Naive thymus-derived CD4-positive, alpha-beta T cell (primary cell): ENCODE data around the gene C19orf73. TPM values are rescaled to one million over a fixed set of nuclear protein-coding genes. Genes with fewer than 3 reads are reported as not detected.

ENCODE experiments used
- ATAC-seq: fragments of 150-1000 bp; cut with Tn5 transposase; 2 replicates; pipeline ENCODE4 v1.10.0; 2021; ENCODE audit warnings: mild to moderate bottlenecking, moderate library complexity
- CTCF ChIA-PET: fragments of 350-600 bp; sonication (Branson Sonifier 250); formaldehyde crosslinking; loops from one replicate; lab custom pipeline; 2021; ENCODE audit warnings: antibody characterized with exemption; lab: Charles Lee
- POLR2A ChIA-PET: fragments of 350-600 bp; sonication (Branson Sonifier 250); formaldehyde crosslinking; loops from one replicate; lab custom pipeline; 2021; ENCODE audit warnings: antibody characterized with exemption, inconsistent platforms; lab: Charles Lee
- DNase-seq, 9 donors: peaks; one replicate each; pipeline versions ENCODE4 v3.0.0 to v3.0.0-alpha.2; 2020 to 2022; ENCODE audit warnings: mixed read lengths in 1 of 9
- H3K27ac ChIP-seq: one replicate; pipeline ENCODE4 v1.7.0; 2013; ENCODE audit warnings: mild to moderate bottlenecking, low read depth, low read length, moderate library complexity
- H3K27me3 ChIP-seq, 2 donors: one replicate each; pipeline ENCODE4 v1.7.0; 2013; ENCODE audit warnings: low read length in 2 of 2, mild to moderate bottlenecking in 2 of 2, moderate library complexity in 2 of 2; ENCODE audit not compliant: control insufficient read depth in 2 of 2, insufficient read depth in 2 of 2
- H3K36me3 ChIP-seq, 3 experiments: 1 replicate in 2 of 3; 2 replicates in 1 of 3; pipeline ENCODE4 v1.7.0; 2013; ENCODE audit warnings: low read length in 3 of 3, mild to moderate bottlenecking in 3 of 3, moderate library complexity in 1 of 3; ENCODE audit not compliant: insufficient read depth in 3 of 3, control insufficient read depth in 2 of 3
- H3K4me1 ChIP-seq, 2 donors: one replicate each; pipeline ENCODE4 v1.7.0; 2013; ENCODE audit warnings: low read length in 2 of 2, mild to moderate bottlenecking in 2 of 2, moderate library complexity in 1 of 2; ENCODE audit not compliant: control insufficient read depth in 2 of 2, insufficient read depth in 2 of 2
- H3K4me3 ChIP-seq: 2 replicates; pipeline ENCODE4 v1.7.0; 2013; ENCODE audit warnings: mild to moderate bottlenecking, low read length
- H3K9me3 ChIP-seq, 3 experiments: 1 replicate in 2 of 3; 2 replicates in 1 of 3; pipeline ENCODE4 v1.7.0; 2013; ENCODE audit warnings: low read length in 3 of 3; ENCODE audit not compliant: control insufficient read depth in 2 of 3
- H3K27ac Mint-ChIP-seq, 9 donors: one replicate each; pipeline ENCODE4 v1.8.0; 2020 to 2022; ENCODE audit warnings: mixed read lengths in 9 of 9, mild to moderate bottlenecking in 8 of 9, moderate library complexity in 5 of 9, inconsistent platforms in 2 of 9
- H3K27me3 Mint-ChIP-seq, 5 donors: one replicate each; pipeline ENCODE4 v1.8.0; 2021 to 2022; ENCODE audit warnings: mixed read lengths in 5 of 5, mild to moderate bottlenecking in 1 of 5
- H3K36me3 Mint-ChIP-seq, 5 donors: one replicate each; pipeline ENCODE4 v1.8.0; 2020 to 2022; ENCODE audit warnings: mixed read lengths in 5 of 5, mild to moderate bottlenecking in 3 of 5, inconsistent platforms in 1 of 5
- H3K4me1 Mint-ChIP-seq, 7 donors: one replicate each; pipeline ENCODE4 v1.8.0; 2020 to 2022; ENCODE audit warnings: mixed read lengths in 7 of 7, mild to moderate bottlenecking in 3 of 7, inconsistent platforms in 1 of 7
- H3K4me3 Mint-ChIP-seq, 10 donors: one replicate each; pipeline ENCODE4 v1.8.0; 2020 to 2022; ENCODE audit warnings: mild to moderate bottlenecking in 10 of 10, mixed read lengths in 10 of 10, moderate library complexity in 6 of 10, inconsistent platforms in 2 of 10
- H3K9me3 Mint-ChIP-seq, 11 donors: one replicate each; pipeline ENCODE4 v1.8.0; 2020 to 2022; ENCODE audit warnings: mixed read lengths in 11 of 11, mild to moderate bottlenecking in 4 of 11, inconsistent platforms in 1 of 11, moderate library complexity in 1 of 11
- intact Hi-C, 2 donors: fragments of 100-400 bp; cut with micrococcal nuclease; formaldehyde crosslinking; loops; one replicate each; pipeline ENCODE4 v1.15.1; 2023
- polyA plus RNA-seq, 2 donors: library from polyadenylated mRNA; unstranded; fragments of 300-500 nt; fragmentation: Illumina TruSeq; gene quantifications; one replicate each; pipeline ENCODE4 v1.2.3, GENCODE V29; 2021
- total RNA-seq, 6 experiments: library from RNA in 5 of 6; stranded (reverse) in 5 of 6; gene quantifications; 1 replicate in 5 of 6; 2 replicates in 1 of 6; pipeline ENCODE4 v1.2.3 and lab custom pipeline; 2021 to 2026

The C19orf73 gene, protein sequence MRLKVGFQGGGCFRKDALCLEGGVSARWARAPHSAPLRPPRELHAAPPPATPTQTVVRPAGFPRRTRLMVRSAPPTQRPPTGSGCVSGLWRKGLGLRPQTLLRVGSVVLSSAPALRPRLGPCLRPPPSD
- total RNA-seq (1 to 10 TPM; 1.3 to 2.8 (median 2.2) TPM), polyA plus RNA-seq (1 to 10 TPM; 4.3 to 4.8 TPM), total RNA-seq (lab: John Stamatoyannopoulos, UW) (3.9 reads per million, percentile 20 among the genes with 10 or more reads in this experiment)

DNA sequence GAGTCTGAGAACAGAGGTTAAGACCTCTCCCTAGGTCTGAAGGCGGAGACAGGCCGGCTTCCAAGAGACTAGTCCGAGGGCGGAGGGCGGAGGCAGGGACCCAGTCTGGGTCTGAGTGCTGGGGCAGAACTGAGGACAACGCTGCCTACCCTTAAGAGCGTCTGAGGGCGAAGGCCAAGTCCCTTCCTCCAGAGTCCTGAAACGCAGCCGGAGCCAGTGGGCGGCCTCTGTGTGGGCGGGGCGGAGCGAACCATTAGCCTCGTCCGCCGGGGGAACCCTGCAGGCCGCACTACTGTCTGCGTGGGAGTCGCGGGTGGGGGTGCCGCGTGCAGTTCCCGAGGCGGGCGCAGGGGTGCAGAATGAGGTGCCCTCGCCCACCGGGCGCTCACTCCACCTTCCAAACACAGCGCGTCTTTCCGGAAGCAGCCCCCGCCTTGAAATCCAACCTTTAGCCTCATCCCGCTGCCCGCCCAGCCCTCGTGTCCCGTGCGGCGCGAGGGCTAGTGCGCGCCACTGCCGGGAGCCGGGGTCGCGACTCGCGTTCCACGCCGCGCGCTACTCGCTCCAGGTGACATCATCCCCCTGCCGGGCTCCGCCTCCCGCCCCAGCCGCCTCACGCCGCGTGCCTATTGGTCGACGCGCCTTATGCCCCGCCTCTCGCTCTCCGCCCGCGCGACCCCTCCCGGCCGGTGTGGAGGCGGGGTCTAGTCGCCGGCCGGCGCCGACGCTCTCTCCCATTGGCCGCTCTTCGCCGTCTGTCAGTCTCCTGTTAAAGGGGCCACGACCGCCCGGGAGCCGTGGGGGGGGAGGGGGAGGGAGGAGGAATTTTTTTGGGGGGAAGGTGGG is at the start of gene C19orf73:
Gene C19orf73, minus strand, starts transcription at position 579 of the 846 bp plus-strand sequence. Its CDS starts 121 bp downstream, at position 458.
- H3K9me3 Mint-ChIP-seq = no peaks in the 10 kb centered on the region
- ATAC-seq (peak; percentile 91), DNase-seq (peak; percentile 93 to 98 (median 97))
- no peaks in the 10 kb centered on the region for H3K27me3 ChIP-seq
- peak within 1 kb of the TSS; percentile 83 to 91 (median 88) for H3K4me3 Mint-ChIP-seq
- intact Hi-C loops = loop anchor here (1.0 to 10.0 kb wide), 17 partner anchors 10 to 909 kb away; partner anchors contain the start of genes SNRNP70 (in 2 of the 2), ALDH16A1 (in 1 of the 2), BCL2L12 (in 1 of the 2) and DBP (in 1 of the 2)
- peak within 1 kb of the TSS; percentile 89 to 95 (median 93) for H3K27ac Mint-ChIP-seq
- H3K27me3 Mint-ChIP-seq = peaks cover 0 to 27% (median 0%) of the 10 kb centered on the region in 5 donors
- H3K4me1 ChIP-seq = peaks cover 13 to 16% of the 10 kb centered on the region in 2 donors
- H3K36me3 Mint-ChIP-seq = no peaks in the 10 kb centered on the region
- H3K27ac ChIP-seq = peak within 1 kb of the TSS; percentile 92
- no peaks in the 10 kb centered on the region for H3K9me3 ChIP-seq
- H3K4me1 Mint-ChIP-seq = peaks cover 25 to 43% (median 39%) of the 10 kb centered on the region in 7 donors
- H3K36me3 ChIP-seq = peaks cover 0 to 4% (median 0%) of the 10 kb centered on the region in 3 experiments
- ChIA-PET POLR2A (interaction anchor here (0.6 to 1.3 kb wide), 4 partner anchors 9 to 380 kb away, joined by 3 to 4 read pairs (median 3); no protein-coding TSS in a partner anchor), CTCF (interaction anchor here (0.6 to 1.1 kb wide), 3 partner anchors 19 to 32 kb away, joined by 4 to 5 read pairs (median 4); no protein-coding TSS in a partner anchor)
- peak within 1 kb of the TSS; percentile 83 for H3K4me3 ChIP-seq

DNA sequence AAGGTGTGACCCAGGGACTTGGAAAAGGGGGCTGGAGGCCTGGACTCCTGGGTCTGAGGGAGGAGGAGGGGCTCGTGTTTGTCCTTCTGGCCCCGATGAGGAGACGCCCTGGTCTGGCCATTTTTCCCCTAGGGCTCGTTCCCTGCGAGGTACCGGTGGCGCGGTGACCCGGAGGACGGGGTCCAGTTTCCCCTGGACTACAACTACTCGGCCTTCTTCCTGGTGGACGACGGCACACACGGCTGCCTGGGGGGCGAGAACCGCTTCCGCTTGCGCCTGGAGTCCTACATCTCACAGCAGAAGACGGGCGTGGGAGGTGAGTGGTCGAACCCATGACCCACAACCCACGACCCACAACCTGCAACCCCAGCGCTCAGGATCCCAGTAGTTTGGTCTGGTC is 49.5 kb upstream of the C19orf73 start:
- H3K4me3 ChIP-seq = no peak overlapping the region
- no peaks in the 10 kb centered on the region for H3K4me1 ChIP-seq
- intact Hi-C loops = no loop called here
- no peak for DNase-seq
- Mint-ChIP-seq H3K27me3 (peaks cover 0 to 10% (median 0%) of the 10 kb centered on the region in 5 donors), H3K4me3 (no peak overlapping the region), H3K36me3 (no peaks in the 10 kb centered on the region), H3K4me1 (no peaks in the 10 kb centered on the region), H3K27ac (no peak overlapping the region), H3K9me3 (no peaks in the 10 kb centered on the region)
- no peaks in the 10 kb centered on the region for H3K36me3 ChIP-seq
- ChIA-PET CTCF (no interaction called here), POLR2A (no interaction called here)
- no peaks in the 10 kb centered on the region for H3K27me3 ChIP-seq
- no peak for ATAC-seq
- H3K27ac ChIP-seq = no peak overlapping the region
- no peaks in the 10 kb centered on the region for H3K9me3 ChIP-seq

DNA sequence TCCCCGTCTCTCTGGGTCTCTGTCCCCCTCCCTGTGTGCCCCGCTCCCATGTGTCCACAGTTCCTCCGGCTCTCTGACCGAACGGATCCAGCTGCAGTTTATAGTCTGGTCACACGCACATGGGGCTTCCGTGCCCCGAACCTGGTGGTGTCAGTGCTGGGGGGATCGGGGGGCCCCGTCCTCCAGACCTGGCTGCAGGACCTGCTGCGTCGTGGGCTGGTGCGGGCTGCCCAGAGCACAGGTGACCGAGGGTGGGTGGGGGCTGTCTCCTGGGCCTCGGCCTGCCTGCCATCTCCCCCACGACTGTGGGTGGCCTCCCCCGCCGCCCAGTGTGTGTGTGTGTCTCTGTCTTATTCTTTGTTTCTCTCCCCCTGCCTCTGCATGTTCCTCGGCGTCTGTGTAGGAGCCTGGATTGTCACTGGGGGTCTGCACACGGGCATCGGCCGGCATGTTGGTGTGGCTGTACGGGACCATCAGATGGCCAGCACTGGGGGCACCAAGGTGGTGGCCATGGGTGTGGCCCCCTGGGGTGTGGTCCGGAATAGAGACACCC is 49.0 kb upstream of the C19orf73 start:
- ATAC-seq (no peak), DNase-seq (no peak)
- intact Hi-C loops = no loop called here
- Histone ChIP-seq H3K4me3 (no peak overlapping the region), H3K27me3 (no peaks in the 10 kb centered on the region), H3K4me1 (no peaks in the 10 kb centered on the region), H3K9me3 (no peaks in the 10 kb centered on the region), H3K27ac (no peak overlapping the region), H3K36me3 (no peaks in the 10 kb centered on the region)
- no peaks in the 10 kb centered on the region for H3K36me3 Mint-ChIP-seq
- H3K9me3 Mint-ChIP-seq = no peaks in the 10 kb centered on the region
- ChIA-PET POLR2A (no interaction called here), CTCF (no interaction called here)
- H3K27me3 Mint-ChIP-seq = peaks cover 0 to 10% (median 0%) of the 10 kb centered on the region in 5 donors
- H3K4me1 Mint-ChIP-seq = no peaks in the 10 kb centered on the region
- no peak overlapping the region for H3K27ac Mint-ChIP-seq
- H3K4me3 Mint-ChIP-seq = no peak overlapping the region

DNA sequence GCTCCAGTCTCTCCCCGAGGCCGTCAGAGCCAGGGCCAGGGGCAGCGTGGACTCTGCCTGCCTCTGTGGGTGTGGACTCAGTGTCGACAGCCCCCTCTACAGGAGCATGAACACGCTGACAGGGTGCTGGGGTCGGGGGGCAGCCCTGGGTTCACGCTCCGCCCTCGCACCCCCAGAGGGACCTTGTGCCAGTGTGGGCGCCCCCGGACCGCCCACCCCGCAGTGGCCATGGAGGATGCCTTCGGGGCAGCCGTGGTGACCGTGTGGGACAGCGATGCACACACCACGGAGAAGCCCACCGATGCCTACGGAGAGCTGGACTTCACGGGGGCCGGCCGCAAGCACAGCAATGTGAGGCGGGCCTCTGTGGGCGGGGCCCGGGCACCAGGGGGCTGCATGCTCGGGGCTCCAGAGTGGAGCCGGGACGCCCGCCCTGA is 46.9 kb upstream of the C19orf73 start:
- Mint-ChIP-seq H3K27me3 (peaks cover 3 to 13% (median 4%) of the 10 kb centered on the region in 5 donors), H3K4me3 (no peak overlapping the region), H3K4me1 (no peaks in the 10 kb centered on the region), H3K36me3 (no peaks in the 10 kb centered on the region), H3K9me3 (no peaks in the 10 kb centered on the region), H3K27ac (no peak overlapping the region)
- Histone ChIP-seq H3K4me1 (no peaks in the 10 kb centered on the region), H3K27ac (no peak overlapping the region), H3K27me3 (no peaks in the 10 kb centered on the region), H3K9me3 (no peaks in the 10 kb centered on the region), H3K4me3 (no peak overlapping the region), H3K36me3 (no peaks in the 10 kb centered on the region)
- no peak for ATAC-seq
- intact Hi-C loops = no loop called here
- CTCF ChIA-PET = interaction anchor here (1.9 kb wide), 1 partner anchor 19 kb away, joined by 4 read pairs; no protein-coding TSS in a partner anchor
- no peak for DNase-seq
- POLR2A ChIA-PET = no interaction called here

DNA sequence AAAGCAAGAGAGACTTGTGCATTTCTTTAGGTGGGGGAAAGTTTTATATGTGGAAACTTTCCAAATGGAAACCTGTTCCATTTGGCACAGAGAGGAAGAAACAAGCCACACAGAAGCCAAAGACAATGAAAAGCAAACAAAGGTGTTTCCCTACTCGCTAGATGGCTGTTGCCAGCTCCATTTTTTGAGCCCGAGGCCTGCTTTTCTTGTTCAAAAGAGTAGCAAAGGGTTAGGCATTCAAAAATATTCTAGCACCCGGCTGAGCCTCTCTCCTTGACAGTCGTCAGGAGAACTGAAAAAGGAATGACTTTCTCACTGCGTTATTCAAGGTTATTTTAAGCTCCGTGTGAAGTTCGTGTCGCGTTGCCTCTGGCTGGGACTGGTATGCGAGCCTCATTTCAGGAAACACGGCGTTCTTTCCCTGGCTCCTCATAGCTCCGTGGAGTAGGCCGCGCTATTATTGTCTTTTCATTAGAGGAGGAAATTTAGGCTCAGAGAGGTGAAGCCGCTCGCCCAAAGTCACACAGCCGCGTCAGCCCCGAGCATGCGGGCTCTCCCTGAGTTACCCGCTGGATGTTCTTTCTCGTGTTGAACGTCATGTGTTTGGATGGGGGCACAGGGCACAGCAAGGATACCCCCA is 46.3 kb upstream of the C19orf73 start:
- ATAC-seq (no peak), DNase-seq (no peak)
- no peaks in the 10 kb centered on the region for H3K9me3 Mint-ChIP-seq
- no peaks in the 10 kb centered on the region for H3K4me1 Mint-ChIP-seq
- H3K27me3 ChIP-seq = no peaks in the 10 kb centered on the region
- ChIA-PET CTCF (interaction anchor here (1.9 kb wide), 1 partner anchor 19 kb away, joined by 4 read pairs; no protein-coding TSS in a partner anchor), POLR2A (no interaction called here)
- H3K27ac ChIP-seq = no peak overlapping the region
- H3K27me3 Mint-ChIP-seq = peaks cover 9 to 19% (median 10%) of the 10 kb centered on the region in 5 donors
- no peak overlapping the region for H3K4me3 ChIP-seq
- no peaks in the 10 kb centered on the region for H3K9me3 ChIP-seq
- H3K4me3 Mint-ChIP-seq = no peak overlapping the region
- intact Hi-C loops = no loop called here
- no peaks in the 10 kb centered on the region for H3K36me3 Mint-ChIP-seq
- H3K36me3 ChIP-seq = no peaks in the 10 kb centered on the region
- no peak overlapping the region for H3K27ac Mint-ChIP-seq
- no peaks in the 10 kb centered on the region for H3K4me1 ChIP-seq

DNA sequence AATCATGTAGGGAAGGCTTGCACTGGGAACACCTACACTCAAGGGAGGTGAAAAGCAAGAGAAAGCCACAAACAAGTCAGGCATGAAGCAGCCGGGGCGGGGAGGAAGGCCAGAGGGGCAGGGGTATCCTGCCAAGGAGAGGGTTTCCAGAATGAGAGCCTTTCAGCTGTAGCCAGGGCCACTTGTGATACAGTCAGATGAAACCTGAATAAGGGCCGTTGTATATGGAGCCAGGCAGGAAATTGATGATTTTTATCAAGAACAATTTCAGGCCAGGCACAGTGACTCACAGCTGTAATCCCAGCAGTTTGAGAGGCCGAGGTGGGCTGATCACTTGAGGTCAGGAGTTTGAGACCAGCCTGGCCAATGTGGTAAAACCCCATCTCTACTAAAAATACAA is 43.0 kb upstream of the C19orf73 start:
- H3K9me3 Mint-ChIP-seq = no peaks in the 10 kb centered on the region
- POLR2A ChIA-PET = no interaction called here
- H3K36me3 Mint-ChIP-seq = peaks cover 0 to 4% (median 0%) of the 10 kb centered on the region in 5 donors
- Histone ChIP-seq H3K27me3 (peaks cover 0 to 11% of the 10 kb centered on the region in 2 donors), H3K4me3 (no peak overlapping the region), H3K9me3 (no peaks in the 10 kb centered on the region), H3K36me3 (no peaks in the 10 kb centered on the region), H3K4me1 (peaks cover 0 to 7% of the 10 kb centered on the region in 2 donors), H3K27ac (no peak overlapping the region)
- H3K4me3 Mint-ChIP-seq = no peak overlapping the region
- peaks cover 28 to 47% (median 34%) of the 10 kb centered on the region in 5 donors for H3K27me3 Mint-ChIP-seq
- no peak for DNase-seq
- H3K27ac Mint-ChIP-seq = peak overlapping the region in 1 of 9 donors; percentile 51
- intact Hi-C loops = no loop called here
- ATAC-seq = no peak
- CTCF ChIA-PET = interaction anchor here (0.6 kb wide), 1 partner anchor 334 kb away, joined by 3 read pairs; no protein-coding TSS in a partner anchor
- peaks cover 5 to 12% (median 7%) of the 10 kb centered on the region in 7 donors for H3K4me1 Mint-ChIP-seq
